Glutamatergic neuron (in vitro differentiated cells): ENCODE results near the gene GUK1. TPM values are rescaled to one million over a fixed set of nuclear protein-coding genes. Genes with fewer than 3 reads are reported as not detected.

Experiments
- DNase-seq: peaks from one replicate; pipeline ENCODE4 v3.0.0; 2022
- H3K27ac Mint-ChIP-seq: one replicate; pipeline ENCODE4 v1.8.0; 2020; ENCODE audit warnings: mild to moderate bottlenecking, mixed read lengths, inconsistent platforms; ENCODE audit not compliant: unreplicated experiment
- H3K27me3 Mint-ChIP-seq: one replicate; pipeline ENCODE4 v1.8.0; 2020; ENCODE audit warnings: mild to moderate bottlenecking, moderate library complexity, mixed read lengths, inconsistent platforms; ENCODE audit not compliant: unreplicated experiment
- H3K36me3 Mint-ChIP-seq: one replicate; pipeline ENCODE4 v1.8.0; 2020; ENCODE audit warnings: mild to moderate bottlenecking, mixed read lengths, inconsistent platforms; ENCODE audit not compliant: unreplicated experiment
- H3K4me1 Mint-ChIP-seq: one replicate; pipeline ENCODE4 v1.8.0; 2020; ENCODE audit warnings: mild to moderate bottlenecking, low read depth, mixed read lengths, inconsistent platforms; ENCODE audit not compliant: unreplicated experiment
- H3K4me3 Mint-ChIP-seq: one replicate; pipeline ENCODE4 v1.8.0; 2020; ENCODE audit warnings: mild to moderate bottlenecking, mixed read lengths, inconsistent platforms; ENCODE audit not compliant: unreplicated experiment
- H3K9me3 Mint-ChIP-seq: one replicate; pipeline ENCODE4 v1.8.0; 2020; ENCODE audit warnings: mild to moderate bottlenecking, moderate library complexity, mixed read lengths, inconsistent platforms; ENCODE audit not compliant: unreplicated experiment
- CTCF ChIP-seq: fragments of 200-600 bp; sonication (generic); IDR thresholded peaks from one replicate; pipeline ENCODE4 v1.5.0; 2021; ENCODE audit not compliant: partially characterized antibody, unreplicated experiment
- total RNA-seq: library from RNA; stranded (reverse); fragmentation: NEBNext Ultra II Directional; extraction: Animal tissue kit (Norgen Biotek cat#: 25700); gene quantifications from one replicate; pipeline ENCODE4 v1.2.1, GENCODE V29; 2021; ENCODE audit not compliant: unreplicated experiment

GUK1 gene
- total RNA-seq, 1 donor from 2014 or later: 128 TPM

- no peak for TF ChIP-seq CTCF
- Mint-ChIP-seq H3K27ac (no peak overlapping the region), H3K4me1 (peaks cover 5% of the 10 kb centered on the region), H3K4me3 (no peak overlapping the region), H3K36me3 (no peaks in the 10 kb centered on the region), H3K27me3 (peaks cover 2% of the 10 kb centered on the region), H3K9me3 (peaks cover 2% of the 10 kb centered on the region)
- DNase-seq: no peak
Measured at GRCh38 chr1:228178737-228179684, 38.9 kb downstream of the GUK1 start.

GRCh38 chr1:228180271-228180958 is 40.3 kb downstream of the GUK1 start:
- no peaks in the 10 kb centered on the region for H3K36me3 Mint-ChIP-seq
- H3K4me3 Mint-ChIP-seq: no peak overlapping the region
- H3K27ac Mint-ChIP-seq: no peak overlapping the region
- peaks cover 4% of the 10 kb centered on the region for H3K27me3 Mint-ChIP-seq
- H3K4me1 Mint-ChIP-seq: peaks cover 5% of the 10 kb centered on the region
- TF ChIP-seq CTCF: peak; percentile 19
- H3K9me3 Mint-ChIP-seq: peaks cover 2% of the 10 kb centered on the region
- DNase-seq: no peak

- peaks cover 2% of the 10 kb centered on the region for H3K9me3 Mint-ChIP-seq
- no peak overlapping the region for H3K4me3 Mint-ChIP-seq
- peaks cover 5% of the 10 kb centered on the region for H3K4me1 Mint-ChIP-seq
- no peaks in the 10 kb centered on the region for H3K36me3 Mint-ChIP-seq
- TF ChIP-seq CTCF: no peak
- DNase-seq: no peak
- no peak overlapping the region for H3K27ac Mint-ChIP-seq
- peaks cover 4% of the 10 kb centered on the region for H3K27me3 Mint-ChIP-seq
Measured at GRCh38 chr1:228180959-228181644, 41.0 kb downstream of the GUK1 start.

- Mint-ChIP-seq H3K9me3 (peaks cover 2% of the 10 kb centered on the region), H3K27me3 (peaks cover 4% of the 10 kb centered on the region), H3K27ac (no peak overlapping the region), H3K4me1 (peaks cover 5% of the 10 kb centered on the region), H3K4me3 (no peak overlapping the region), H3K36me3 (no peaks in the 10 kb centered on the region)
- no peak for TF ChIP-seq CTCF
- no peak for DNase-seq
Measured at GRCh38 chr1:228181645-228182034, 41.6 kb downstream of the GUK1 start.
